NB4 (cell line): ENCODE measurements around the gene CHAT.

Experiments
- MAX ChIP-seq: IDR thresholded peaks from 2 replicates; pipeline ENCODE4 v1.6.1; 2011; ENCODE audit warnings: low read depth, low read length
- MYC ChIP-seq: IDR thresholded peaks from 2 replicates; pipeline ENCODE4 v1.6.1; 2011; ENCODE audit warnings: low read depth, low read length
- POLR2A ChIP-seq: IDR thresholded peaks from 2 replicates; pipeline ENCODE4 v1.6.1; 2011; ENCODE audit warnings: mild to moderate bottlenecking; ENCODE audit not compliant: insufficient read length; ENCODE audit errors: extremely low read depth
- TF ChIP-seq, protein P1 (sequence below): IDR thresholded peaks from one replicate; pipeline ENCODE4 v1.5.1; 2012; ENCODE audit warnings: low read depth, low read length

GRCh38 chr10:49568235-49568634 lies 45.6 kb upstream of the CHAT start:
- TF ChIP-seq, protein P1, sequence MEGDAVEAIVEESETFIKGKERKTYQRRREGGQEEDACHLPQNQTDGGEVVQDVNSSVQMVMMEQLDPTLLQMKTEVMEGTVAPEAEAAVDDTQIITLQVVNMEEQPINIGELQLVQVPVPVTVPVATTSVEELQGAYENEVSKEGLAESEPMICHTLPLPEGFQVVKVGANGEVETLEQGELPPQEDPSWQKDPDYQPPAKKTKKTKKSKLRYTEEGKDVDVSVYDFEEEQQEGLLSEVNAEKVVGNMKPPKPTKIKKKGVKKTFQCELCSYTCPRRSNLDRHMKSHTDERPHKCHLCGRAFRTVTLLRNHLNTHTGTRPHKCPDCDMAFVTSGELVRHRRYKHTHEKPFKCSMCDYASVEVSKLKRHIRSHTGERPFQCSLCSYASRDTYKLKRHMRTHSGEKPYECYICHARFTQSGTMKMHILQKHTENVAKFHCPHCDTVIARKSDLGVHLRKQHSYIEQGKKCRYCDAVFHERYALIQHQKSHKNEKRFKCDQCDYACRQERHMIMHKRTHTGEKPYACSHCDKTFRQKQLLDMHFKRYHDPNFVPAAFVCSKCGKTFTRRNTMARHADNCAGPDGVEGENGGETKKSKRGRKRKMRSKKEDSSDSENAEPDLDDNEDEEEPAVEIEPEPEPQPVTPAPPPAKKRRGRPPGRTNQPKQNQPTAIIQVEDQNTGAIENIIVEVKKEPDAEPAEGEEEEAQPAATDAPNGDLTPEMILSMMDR = no peak
- TF ChIP-seq MAX = no peak
- no peak for TF ChIP-seq POLR2A
- TF ChIP-seq MYC = no peak
